ENCODE data around the gene IGFALS. TPM values are rescaled to one million over a fixed set of nuclear protein-coding genes. Genes with fewer than 3 reads are reported as not detected.

Gene IGFALS
- polyA plus RNA-seq, 1 donor = 0.44 TPM

- DNase-seq (ENCODE audit: low read depth) = no peak
Observed at GRCh38 chr16:1766231-1766630, 27.3 kb downstream of the IGFALS start.

- DNase-seq (ENCODE audit: low read depth) = no peak
Observed at GRCh38 chr16:1765826-1766225, 27.7 kb downstream of the IGFALS start.

DNA sequence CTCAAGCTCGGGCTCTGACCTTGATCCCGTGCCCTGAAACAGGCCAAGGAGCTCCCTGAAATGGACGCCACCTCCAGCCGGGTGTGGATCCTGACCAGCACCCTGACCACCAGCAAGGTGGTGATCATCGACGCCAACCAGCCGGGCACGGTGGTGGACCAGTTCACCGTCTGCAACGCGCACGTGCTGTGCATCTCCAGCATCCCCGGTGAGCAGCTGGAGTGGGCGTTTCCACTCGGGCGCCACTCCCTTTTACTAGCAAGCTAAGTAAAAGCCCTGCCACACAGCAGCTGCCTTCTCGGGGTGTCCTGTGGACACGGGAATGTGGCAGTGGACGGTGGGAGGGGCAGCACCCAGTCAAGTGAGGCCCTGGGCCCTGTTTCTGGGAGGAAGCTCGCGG is 28.5 kb downstream of the IGFALS start:
- DNase-seq (ENCODE audit: low read depth) = no peak

DNA sequence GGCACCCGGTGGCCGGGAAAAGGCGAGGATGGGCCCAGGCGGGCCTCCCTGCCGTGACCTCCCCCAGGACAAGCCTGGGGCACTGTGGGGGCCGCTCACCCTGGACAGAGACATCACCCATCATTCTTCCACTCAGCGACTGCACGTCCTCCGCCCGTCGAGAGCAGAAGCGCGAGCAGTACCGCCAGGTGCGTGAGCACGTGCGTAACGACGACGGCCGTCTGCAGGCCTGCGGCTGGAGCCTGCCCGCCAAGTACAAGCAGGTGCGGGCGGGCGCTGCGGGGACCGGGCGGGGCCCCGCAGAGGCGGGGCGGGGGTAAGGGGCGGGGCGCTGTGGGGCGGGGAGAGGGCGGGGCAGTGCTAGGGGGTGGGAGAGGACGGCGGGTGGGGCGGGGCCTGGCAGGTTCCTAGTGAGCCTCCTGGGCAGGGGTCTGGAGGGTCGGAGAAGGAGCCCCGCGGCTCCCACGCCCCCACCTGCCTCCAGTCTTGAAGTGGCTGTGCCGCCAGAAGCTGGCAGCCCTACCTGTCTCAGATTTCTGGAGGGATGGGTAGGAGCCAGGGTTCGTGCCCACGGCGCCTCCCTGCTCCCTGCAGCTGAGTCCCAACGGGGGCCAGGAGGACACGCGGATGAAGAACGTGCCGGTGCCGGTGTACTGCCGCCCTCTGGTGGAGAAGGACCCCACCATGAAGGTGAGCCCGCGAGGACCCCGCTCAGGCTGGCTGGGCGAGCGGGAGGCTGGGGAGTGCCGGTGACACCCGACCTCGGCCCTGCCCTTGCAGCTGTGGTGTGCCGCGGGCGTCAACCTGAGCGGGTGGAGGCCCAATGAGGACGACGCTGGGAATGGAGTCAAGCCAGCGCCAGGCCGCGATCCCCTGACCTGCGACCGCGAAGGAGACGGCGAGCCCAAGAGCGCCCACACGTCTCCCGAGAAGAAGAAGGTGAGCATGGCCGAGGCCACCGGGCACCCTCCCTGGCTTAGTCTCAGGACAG is 29.7 kb downstream of the IGFALS start:
- DNase-seq (ENCODE audit: low read depth) = no peak

GRCh38 chr16:1762879-1763520 is 30.5 kb downstream of the IGFALS start:
- no peak for DNase-seq (ENCODE audit: low read depth)

DNA sequence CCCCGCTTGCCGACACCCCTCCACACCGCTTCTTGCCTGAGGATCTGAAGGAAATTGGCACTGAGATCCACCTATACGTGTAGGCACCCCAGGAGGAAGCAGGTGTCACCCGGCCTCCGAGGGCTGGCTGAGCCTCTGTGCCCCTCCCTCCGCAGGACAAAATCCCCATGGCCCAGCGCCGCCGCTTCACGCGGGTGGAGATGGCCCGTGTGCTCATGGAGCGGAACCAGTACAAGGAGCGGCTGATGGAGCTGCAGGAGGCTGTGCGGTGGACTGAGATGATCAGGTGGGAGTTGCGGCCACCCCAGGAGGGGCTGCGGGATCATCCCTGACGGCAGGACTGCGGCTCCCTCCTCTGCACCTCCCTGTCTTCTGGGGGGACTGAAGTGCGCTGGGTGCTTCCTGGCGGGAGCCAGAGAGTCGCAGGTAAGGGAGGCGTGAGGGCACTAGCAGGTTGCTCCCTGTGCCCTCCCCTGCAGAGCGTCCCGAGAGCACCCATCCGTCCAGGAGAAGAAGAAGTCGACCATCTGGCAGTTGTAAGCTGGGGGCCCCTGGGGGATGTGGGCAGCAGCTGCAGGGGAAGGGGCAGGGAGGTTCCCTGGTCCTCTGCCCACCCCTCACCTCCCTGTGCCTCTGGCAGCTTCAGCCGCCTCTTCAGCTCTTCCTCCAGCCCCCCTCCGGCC is 31.2 kb downstream of the IGFALS start:
- DNase-seq (ENCODE audit: low read depth) = no peak

DNA sequence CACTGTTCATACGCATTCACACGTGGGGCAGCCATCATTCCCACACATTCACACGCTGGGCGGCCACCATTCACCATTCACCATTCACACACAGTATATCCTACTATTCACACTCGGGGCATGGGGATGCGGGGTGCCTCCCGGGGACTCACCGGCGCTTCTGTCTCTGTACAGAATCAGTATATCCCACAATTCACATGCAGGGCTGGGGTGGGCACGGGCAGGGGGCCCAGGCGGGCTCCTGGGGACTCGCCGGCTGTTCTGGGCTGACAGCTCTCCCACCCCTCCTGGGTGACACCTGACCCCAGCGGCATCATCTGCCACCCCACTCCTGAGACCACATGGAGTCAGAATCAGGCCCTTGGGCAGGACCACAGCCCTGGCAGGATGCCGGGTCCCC is 31.8 kb downstream of the IGFALS start:
- no peak for DNase-seq (ENCODE audit: low read depth)

- DNase-seq (ENCODE audit: low read depth) = no peak
Observed at GRCh38 chr16:1760911-1761310, 32.6 kb downstream of the IGFALS start.

- no peak for DNase-seq (ENCODE audit: low read depth)
Observed at GRCh38 chr16:1759511-1759910, 34.0 kb downstream of the IGFALS start.

DNA sequence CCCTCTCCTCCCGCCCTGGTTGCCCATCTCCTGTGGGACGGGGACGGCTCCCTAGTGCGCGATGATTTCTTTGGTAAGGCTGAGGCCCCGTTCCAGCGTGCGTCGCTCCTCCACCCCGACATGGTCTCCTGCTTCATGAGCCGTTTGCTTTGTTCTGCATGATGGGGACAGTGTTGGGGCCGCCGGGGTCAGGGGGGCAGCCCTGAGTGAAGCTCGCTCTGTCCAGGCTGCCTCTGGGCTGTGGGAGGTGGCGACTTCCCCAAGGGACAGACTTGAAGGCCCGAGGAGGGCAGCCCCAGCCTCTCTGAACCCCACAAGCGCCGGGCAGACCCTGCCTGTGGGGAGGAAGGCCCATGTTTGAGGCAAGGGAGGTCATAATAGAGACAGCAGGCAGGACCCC is 34.6 kb downstream of the IGFALS start:
- DNase-seq (ENCODE audit: low read depth) = no peak

GRCh38 chr16:1757714-1758461 is 35.6 kb downstream of the IGFALS start:
- DNase-seq (ENCODE audit: low read depth) = no peak

DNA sequence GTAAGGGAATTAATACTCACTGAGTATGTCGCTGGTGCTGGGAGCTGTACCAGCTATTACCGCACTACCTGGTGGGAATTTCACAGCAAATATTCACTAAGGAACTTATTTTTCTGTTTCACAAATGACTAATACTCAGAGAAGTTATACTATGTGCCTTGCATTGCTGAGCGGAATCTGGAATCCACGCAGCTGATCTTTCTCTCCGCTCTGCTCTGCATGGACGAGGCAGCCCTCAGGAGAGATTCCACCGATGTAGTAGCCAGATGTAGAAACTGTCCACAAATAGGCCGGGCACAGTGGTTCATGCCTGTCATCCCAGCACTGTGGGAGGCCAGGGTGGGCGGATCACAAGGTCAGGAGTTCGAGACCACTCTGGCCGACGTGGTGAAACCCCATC is 39.3 kb downstream of the IGFALS start:
- DNase-seq (ENCODE audit: low read depth) = no peak

DNA sequence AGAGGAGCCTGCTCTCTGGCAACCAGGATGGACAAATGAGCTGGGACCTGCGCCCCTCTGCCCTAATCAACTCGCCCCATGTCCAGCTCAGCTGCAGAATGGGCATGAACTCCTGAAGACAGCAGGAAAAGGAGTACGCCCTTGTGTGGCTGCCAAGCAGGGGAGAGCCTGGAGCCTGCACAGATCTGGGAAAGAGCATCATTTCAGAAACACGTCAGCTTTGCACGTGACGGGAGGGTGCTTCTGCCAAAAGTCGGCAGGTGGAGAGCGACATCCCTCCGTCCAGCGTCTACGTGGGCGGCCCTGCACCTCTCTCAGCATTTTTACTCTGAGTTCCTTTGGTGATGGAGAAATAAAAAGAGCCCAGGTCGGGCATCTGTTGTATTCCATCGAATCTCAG is 40.7 kb downstream of the IGFALS start:
- DNase-seq (ENCODE audit: low read depth) = no peak

DNA sequence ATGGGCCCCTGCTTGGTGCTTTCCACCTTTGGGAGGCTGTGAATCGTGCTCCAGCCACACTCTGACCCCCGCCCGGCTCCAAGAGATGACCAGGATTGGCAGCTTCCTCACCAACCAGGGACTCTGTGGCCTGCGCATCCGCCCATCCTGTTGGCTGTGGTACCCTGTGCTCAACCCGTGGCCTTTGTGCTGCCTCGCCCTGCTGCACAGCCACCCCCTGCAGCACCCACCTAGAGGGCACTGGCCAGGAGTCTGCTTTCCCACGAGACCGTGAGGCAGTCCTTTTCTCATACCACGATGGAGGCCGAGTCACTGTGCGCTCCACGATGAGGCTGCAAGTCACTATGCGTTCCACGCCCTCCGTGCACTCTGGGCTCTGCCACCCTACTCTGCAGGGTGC is 41.6 kb downstream of the IGFALS start:
- no peak for DNase-seq (ENCODE audit: low read depth)

GRCh38 chr16:1749152-1750117 is 44.1 kb downstream of the IGFALS start:
- DNase-seq (ENCODE audit: low read depth) = no peak

GRCh38 chr16:1747934-1748333 is 45.6 kb downstream of the IGFALS start:
- no peak for DNase-seq (ENCODE audit: low read depth)

- no peak for DNase-seq (ENCODE audit: low read depth)
Observed at GRCh38 chr16:1746693-1747195, 46.8 kb downstream of the IGFALS start.

DNA sequence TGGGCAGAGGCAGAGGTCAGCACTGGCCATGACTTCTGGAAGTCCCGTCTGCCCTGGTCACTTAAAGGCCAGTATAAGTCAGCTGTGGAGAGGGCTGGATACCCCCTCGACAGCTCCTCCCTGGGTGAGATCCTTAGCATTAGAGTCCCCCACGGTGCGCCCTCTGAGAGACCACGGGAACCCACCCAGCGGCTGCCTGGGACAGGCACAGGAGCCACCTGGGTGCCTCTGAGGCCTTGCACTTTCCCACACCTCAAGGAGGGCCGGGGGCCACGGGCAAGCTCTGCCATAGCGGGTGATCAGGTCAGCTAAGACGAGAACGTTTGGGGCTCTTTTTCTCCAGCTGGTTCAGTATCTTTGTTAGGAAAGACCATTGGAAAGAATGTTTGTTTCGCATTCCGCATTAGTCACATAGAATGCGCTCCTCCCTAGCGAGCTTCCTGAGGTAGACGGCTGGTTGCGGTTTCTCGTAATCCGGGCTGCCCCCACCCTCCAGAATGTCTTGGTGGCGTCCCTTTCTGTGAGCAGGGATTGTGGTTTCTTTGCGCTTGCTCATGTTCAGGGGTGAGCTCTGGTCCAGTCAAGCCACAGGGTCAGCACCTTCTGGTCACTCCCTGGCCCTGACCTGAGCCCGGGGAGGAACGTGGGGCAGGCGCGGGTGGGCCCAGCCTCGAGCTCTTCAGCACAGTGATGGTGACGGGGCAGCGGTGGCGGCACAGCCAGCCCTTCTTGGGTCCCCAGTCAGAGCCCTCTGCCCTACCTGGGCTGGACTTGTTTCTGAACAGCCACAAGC is 47.4 kb downstream of the IGFALS start:
- DNase-seq (ENCODE audit: low read depth) = no peak

DNA sequence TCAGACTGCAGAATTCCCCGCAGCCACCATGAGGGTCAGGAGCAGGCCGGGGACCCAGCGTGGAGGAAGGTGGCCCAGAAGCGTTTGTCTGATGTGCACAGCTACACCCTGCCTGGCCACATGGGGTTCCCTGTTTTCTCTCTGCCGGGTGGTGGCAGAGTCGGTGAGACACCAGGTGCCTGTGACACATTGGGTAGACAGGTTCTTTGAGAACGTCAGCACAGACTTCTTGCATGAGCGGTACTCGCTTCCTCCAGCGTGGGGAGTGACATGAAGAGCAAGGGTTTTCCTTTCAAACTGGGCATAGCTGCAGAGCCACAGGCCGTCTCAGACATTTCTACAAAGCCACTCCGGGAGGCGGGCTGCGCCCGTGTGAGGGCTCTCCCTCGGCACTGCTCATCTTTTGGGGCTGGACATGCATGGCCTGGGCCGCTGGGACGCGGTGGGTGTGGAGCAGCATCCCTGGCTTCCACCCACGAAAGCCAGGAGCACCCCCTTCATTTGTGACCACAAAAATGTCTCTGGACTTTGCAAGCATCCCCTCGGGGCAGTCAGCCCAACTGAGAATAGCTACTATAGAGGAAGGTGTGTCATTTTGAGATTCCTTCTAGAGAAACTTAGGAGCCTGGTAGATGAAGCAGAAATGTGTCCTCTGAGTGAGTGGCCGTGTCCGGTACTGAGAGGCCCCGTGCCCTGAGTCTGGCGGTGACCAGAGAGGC is 48.2 kb downstream of the IGFALS start:
- DNase-seq (ENCODE audit: low read depth) = no peak
